ENCODE measurements around the gene ZNF281. TPM values are rescaled to one million over a fixed set of nuclear protein-coding genes. Genes with fewer than 3 reads are reported as not detected.
"Not testable (repeated sequence)": the region's sequence is repeated elsewhere in the genome, so short reads cannot be mapped to it uniquely, and the experiment has no call there.

ZNF281 gene
- total RNA-seq, 1 donor = 45.6 TPM

- peaks cover 40% of the 10 kb centered on the region for H3K4me1 ChIP-seq (ENCODE audit: insufficient read depth, low read length)
- no peaks in the 10 kb centered on the region for H3K79me2 ChIP-seq (ENCODE audit: insufficient read depth, low read length)
- no peaks in the 10 kb centered on the region for H3K36me3 ChIP-seq (ENCODE audit: insufficient read depth, low read length)
- peak; percentile 58 for DNase-seq (ENCODE audit: insufficient read length, low spot score, missing footprints)
- H3K4me3 ChIP-seq (ENCODE audit: insufficient read depth, low read length) = no peak overlapping the region
- peak overlapping the region; percentile 84 for H3K27ac ChIP-seq (ENCODE audit: low read depth, low read length)
- no peaks in the 10 kb centered on the region for H4K20me1 ChIP-seq (ENCODE audit: insufficient read depth, low read length)
- no peaks in the 10 kb centered on the region for H3K9me3 ChIP-seq (ENCODE audit: low read depth, low read length)
- no peak for TF ChIP-seq CTCF (IDR thresholded peaks at IDR 0.05; ENCODE audit: extremely low read depth, low read depth, low read length)
- no peak overlapping the region for H2AFZ ChIP-seq (ENCODE audit: low read length)
- no peaks in the 10 kb centered on the region for H3K27me3 ChIP-seq (ENCODE audit: insufficient read depth, low read length)
- peak overlapping the region; percentile 17 for H3K4me2 ChIP-seq (ENCODE audit: insufficient read depth, low read length)
Observed at GRCh38 chr1:200438911-200439310, 29.1 kb upstream of the ZNF281 start.

- not testable (repeated sequence) for H3K36me3 ChIP-seq (ENCODE audit: insufficient read depth, low read length); H3K4me3 ChIP-seq (ENCODE audit: insufficient read depth, low read length); H3K9me3 ChIP-seq (ENCODE audit: low read depth, low read length); H3K27me3 ChIP-seq (ENCODE audit: insufficient read depth, low read length); H3K79me2 ChIP-seq (ENCODE audit: insufficient read depth, low read length); DNase-seq (ENCODE audit: insufficient read length, low spot score, missing footprints); H4K20me1 ChIP-seq (ENCODE audit: insufficient read depth, low read length); H2AFZ ChIP-seq (ENCODE audit: low read length)
- Histone ChIP-seq H3K4me1 (ENCODE audit: insufficient read depth, low read length) (peaks cover 40% of the 10 kb centered on the region), H3K4me2 (ENCODE audit: insufficient read depth, low read length) (peak overlapping the region; percentile 17), H3K27ac (ENCODE audit: low read depth, low read length) (peak overlapping the region; percentile 84)
Observed at GRCh38 chr1:200438413-200438812, 28.6 kb upstream of the ZNF281 start.

- Histone ChIP-seq H3K27ac (ENCODE audit: low read depth, low read length) (peak overlapping the region; percentile 84), H3K27me3 (ENCODE audit: insufficient read depth, low read length) (no peaks in the 10 kb centered on the region), H3K9me3 (ENCODE audit: low read depth, low read length) (no peaks in the 10 kb centered on the region), H4K20me1 (ENCODE audit: insufficient read depth, low read length) (no peaks in the 10 kb centered on the region), H2AFZ (ENCODE audit: low read length) (peak overlapping the region; percentile 60), H3K4me3 (ENCODE audit: insufficient read depth, low read length) (peak overlapping the region; percentile 56), H3K4me1 (ENCODE audit: insufficient read depth, low read length) (peaks cover 40% of the 10 kb centered on the region), H3K4me2 (ENCODE audit: insufficient read depth, low read length) (peak overlapping the region; percentile 86), H3K36me3 (ENCODE audit: insufficient read depth, low read length) (no peaks in the 10 kb centered on the region), H3K79me2 (ENCODE audit: insufficient read depth, low read length) (no peaks in the 10 kb centered on the region)
- DNase-seq (ENCODE audit: insufficient read length, low spot score, missing footprints) = no peak
- no peak for TF ChIP-seq CTCF (IDR thresholded peaks at IDR 0.05; ENCODE audit: extremely low read depth, low read depth, low read length)
Observed at GRCh38 chr1:200437556-200438203, 27.8 kb upstream of the ZNF281 start.

GRCh38 chr1:200437088-200437487 is 27.3 kb upstream of the ZNF281 start:
- H3K4me3 ChIP-seq (ENCODE audit: insufficient read depth, low read length) = no peak overlapping the region
- H3K27me3 ChIP-seq (ENCODE audit: insufficient read depth, low read length) = no peaks in the 10 kb centered on the region
- H3K27ac ChIP-seq (ENCODE audit: low read depth, low read length) = peak overlapping the region; percentile 84
- no peaks in the 10 kb centered on the region for H4K20me1 ChIP-seq (ENCODE audit: insufficient read depth, low read length)
- H2AFZ ChIP-seq (ENCODE audit: low read length) = no peak overlapping the region
- H3K36me3 ChIP-seq (ENCODE audit: insufficient read depth, low read length) = no peaks in the 10 kb centered on the region
- no peak for DNase-seq (ENCODE audit: insufficient read length, low spot score, missing footprints)
- peak overlapping the region; percentile 86 for H3K4me2 ChIP-seq (ENCODE audit: insufficient read depth, low read length)
- no peaks in the 10 kb centered on the region for H3K9me3 ChIP-seq (ENCODE audit: low read depth, low read length)
- peaks cover 40% of the 10 kb centered on the region for H3K4me1 ChIP-seq (ENCODE audit: insufficient read depth, low read length)
- H3K79me2 ChIP-seq (ENCODE audit: insufficient read depth, low read length) = no peaks in the 10 kb centered on the region
- no peak for TF ChIP-seq CTCF (IDR thresholded peaks at IDR 0.05; ENCODE audit: extremely low read depth, low read depth, low read length)
